Esophagus muscularis mucosa (tissue), 4 donors: ENCODE results near the gene BBOX1.

Experiments
- EP300 ChIP-seq: sonication (generic); formaldehyde crosslinking; IDR thresholded peaks from one replicate; pipeline ENCODE4 v1.6.1; 2017; ENCODE audit warnings: antibody characterized with exemption
- POLR2AphosphoS5 ChIP-seq, 2 donors: sonication (generic); formaldehyde crosslinking; IDR thresholded peaks; one replicate each; pipeline ENCODE4 v1.6.1; 2017; ENCODE audit warnings: antibody characterized with exemption in 2 of 2
- TF ChIP-seq, protein P1 (sequence below), 3 experiments: fragments of 200-600 bp in 2 of 3; fragments of 450-650 bp in 1 of 3; sonication (generic) in 2 of 3; IDR thresholded peaks; one replicate each; pipeline ENCODE4 v1.5.1; 2017 to 2019; ENCODE audit warnings: antibody characterized with exemption in 3 of 3, mild to moderate bottlenecking in 2 of 3, moderate library complexity in 1 of 3

DNA sequence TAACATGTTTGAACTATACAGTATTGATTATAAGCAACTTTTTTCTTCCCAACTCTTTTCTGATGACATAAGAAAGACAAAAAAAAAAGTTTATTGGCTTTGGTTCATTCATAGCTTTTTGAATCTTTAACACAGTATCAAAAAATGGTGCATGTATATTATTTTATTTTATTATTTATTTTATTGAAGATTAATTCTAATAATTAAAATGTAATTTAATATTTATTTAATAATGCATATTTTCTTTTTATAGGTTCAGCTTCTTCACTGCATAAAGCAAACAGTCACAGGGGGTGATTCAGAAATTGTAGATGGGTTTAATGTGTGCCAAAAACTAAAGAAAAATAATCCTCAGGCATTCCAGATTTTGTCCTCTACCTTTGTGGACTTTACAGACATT is 78.8 kb downstream of the BBOX1 start:
- TF ChIP-seq, protein P1, sequence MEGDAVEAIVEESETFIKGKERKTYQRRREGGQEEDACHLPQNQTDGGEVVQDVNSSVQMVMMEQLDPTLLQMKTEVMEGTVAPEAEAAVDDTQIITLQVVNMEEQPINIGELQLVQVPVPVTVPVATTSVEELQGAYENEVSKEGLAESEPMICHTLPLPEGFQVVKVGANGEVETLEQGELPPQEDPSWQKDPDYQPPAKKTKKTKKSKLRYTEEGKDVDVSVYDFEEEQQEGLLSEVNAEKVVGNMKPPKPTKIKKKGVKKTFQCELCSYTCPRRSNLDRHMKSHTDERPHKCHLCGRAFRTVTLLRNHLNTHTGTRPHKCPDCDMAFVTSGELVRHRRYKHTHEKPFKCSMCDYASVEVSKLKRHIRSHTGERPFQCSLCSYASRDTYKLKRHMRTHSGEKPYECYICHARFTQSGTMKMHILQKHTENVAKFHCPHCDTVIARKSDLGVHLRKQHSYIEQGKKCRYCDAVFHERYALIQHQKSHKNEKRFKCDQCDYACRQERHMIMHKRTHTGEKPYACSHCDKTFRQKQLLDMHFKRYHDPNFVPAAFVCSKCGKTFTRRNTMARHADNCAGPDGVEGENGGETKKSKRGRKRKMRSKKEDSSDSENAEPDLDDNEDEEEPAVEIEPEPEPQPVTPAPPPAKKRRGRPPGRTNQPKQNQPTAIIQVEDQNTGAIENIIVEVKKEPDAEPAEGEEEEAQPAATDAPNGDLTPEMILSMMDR (IDR thresholded peaks at IDR 0.05) = no peak
- no peak for TF ChIP-seq POLR2AphosphoS5 (IDR thresholded peaks at IDR 0.05)
- TF ChIP-seq EP300 = no peak
